H1 (cell line): ENCODE results near the gene GSAP. TPM values are rescaled to one million over a fixed set of nuclear protein-coding genes. Genes with fewer than 3 reads are reported as not detected.

Experiments
- HDAC2 ChIP-seq, 2 experiments: fragments of 300-600 bp in 1 of 2; sonication (generic) in 1 of 2; IDR thresholded peaks; 2 replicates each; pipeline ENCODE4 v1.6.1; 2011 to 2012; ENCODE audit warnings: low read depth in 2 of 2, low read length in 2 of 2, mild to moderate bottlenecking in 2 of 2, moderate library complexity in 2 of 2, borderline replicate concordance in 1 of 2, inconsistent platforms in 1 of 2
- HDAC6 ChIP-seq: IDR thresholded peaks from one replicate; pipeline ENCODE4 v1.7.1; 2012; ENCODE audit warnings: low read depth, mild to moderate bottlenecking, inconsistent platforms, low read length, moderate library complexity
- JUN ChIP-seq: IDR thresholded peaks from 2 replicates; pipeline ENCODE4 v1.6.1; 2011; ENCODE audit warnings: low read depth, mild to moderate bottlenecking, improper control_type of control experiment, low read length
- POLR2AphosphoS5 ChIP-seq: IDR thresholded peaks from 2 replicates; pipeline ENCODE4 v1.6.1; 2011; ENCODE audit warnings: low read depth, low read length
- TCF12 ChIP-seq: IDR thresholded peaks from 2 replicates; pipeline ENCODE4 v1.6.1; 2011; ENCODE audit warnings: low read depth, mild to moderate bottlenecking, low read length
- polyA plus RNA-seq, 7 experiments: library from polyadenylated mRNA; depleted of rRNA in 3 of 7; stranded (reverse) in 5 of 7; unstranded in 2 of 7; fragments of >200 nt in 5 of 7; fragments of 200-250 nt in 2 of 7; gene quantifications; 1 replicate in 5 of 7; 2 replicates in 1 of 7; 4 replicates in 1 of 7; pipeline versions ENCODE4 v1.2.1 to v1.2.3, GENCODE V29; 2011 to 2013; ENCODE audit warnings: missing spikeins in 2 of 7, mixed read lengths in 2 of 7
- total RNA-seq: library from RNA; stranded (reverse); fragmentation: NEBNext Ultra II Directional; extraction: Animal tissue kit (Norgen Biotek cat#: 25700); gene quantifications from 2 replicates; pipeline ENCODE4 v1.2.1, GENCODE V29; 2021

The GSAP gene
- total and polyA plus RNA-seq, 2 of the 8 experiments (the other 6 are each of a cell fraction or from before 2014, with no cell fraction given): 0.93 to 2.1 TPM

- TF ChIP-seq JUN (no peak), HDAC2 (IDR thresholded peaks at IDR 0.05; ENCODE audit: borderline replicate concordance in 1 of 2, low read depth in 2 of 2, low read length in 2 of 2) (no peak), HDAC6 (no peak), TCF12 (no peak), POLR2AphosphoS5 (no peak)
- TF ChIP-seq, all 59 proteins: peak for 0
Observed at GRCh38 chr7:77382532-77382931, 33.6 kb downstream of the GSAP start (continued).
